T-helper 2 cell treated with Interferon-gamma antibody and Interleukin-4, amounts not matched to agents 100 ng/mL and 5 ng/mL, for 36 hours (primary cell): ENCODE results near the gene TXNRD1. TPM values are rescaled to one million over a fixed set of nuclear protein-coding genes. Genes with fewer than 3 reads are reported as not detected.
"Not testable (repeated sequence)": the region's sequence is repeated elsewhere in the genome, so short reads cannot be mapped to it uniquely, and the experiment has no call there.

Experiments
- intact Hi-C: fragments of 100-400 bp; cut with micrococcal nuclease; formaldehyde crosslinking; loops from one replicate; pipeline ENCODE4 v1.15.1; 2023
- total RNA-seq: library from RNA; stranded (reverse); gene quantifications from 2 replicates; pipeline ENCODE4 v1.2.3, GENCODE V29; 2022

The TXNRD1 gene
- total RNA-seq, 1 donor from 2014 or later = 97.4 TPM

DNA sequence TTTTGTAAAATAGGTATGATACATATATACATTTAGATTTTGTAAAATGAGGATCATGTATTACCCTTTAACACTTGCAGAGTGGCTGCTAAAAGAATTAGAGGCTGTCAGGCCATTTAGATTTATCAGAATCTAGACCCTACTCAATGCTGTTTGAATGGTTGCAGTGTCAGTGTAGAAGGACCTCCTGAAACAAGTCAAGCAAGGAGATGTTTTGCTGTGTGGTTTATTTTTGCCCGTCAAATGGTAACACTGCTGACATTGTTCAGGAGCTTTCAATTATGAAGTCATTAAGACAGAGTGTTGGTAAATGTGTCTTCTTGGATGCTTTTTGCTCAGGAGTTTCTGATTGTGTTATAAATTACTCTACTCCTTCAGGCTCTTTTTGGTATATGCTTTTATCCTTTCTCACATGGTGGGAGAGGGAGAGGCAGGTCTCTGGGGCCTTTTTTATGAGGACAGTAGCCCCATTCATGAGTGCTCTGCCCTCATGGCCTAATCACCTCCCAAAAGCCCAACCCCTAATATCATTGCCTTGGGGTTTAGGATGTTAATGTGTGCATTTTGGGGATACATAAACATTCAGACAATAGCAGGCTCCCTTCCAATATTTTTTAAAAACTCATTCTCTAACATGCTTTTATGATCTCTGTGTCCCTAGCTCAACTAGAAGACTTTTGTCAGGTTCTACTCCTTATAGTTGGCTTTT is 104.5 kb downstream of the TXNRD1 start:
- intact Hi-C loops = no loop called here

DNA sequence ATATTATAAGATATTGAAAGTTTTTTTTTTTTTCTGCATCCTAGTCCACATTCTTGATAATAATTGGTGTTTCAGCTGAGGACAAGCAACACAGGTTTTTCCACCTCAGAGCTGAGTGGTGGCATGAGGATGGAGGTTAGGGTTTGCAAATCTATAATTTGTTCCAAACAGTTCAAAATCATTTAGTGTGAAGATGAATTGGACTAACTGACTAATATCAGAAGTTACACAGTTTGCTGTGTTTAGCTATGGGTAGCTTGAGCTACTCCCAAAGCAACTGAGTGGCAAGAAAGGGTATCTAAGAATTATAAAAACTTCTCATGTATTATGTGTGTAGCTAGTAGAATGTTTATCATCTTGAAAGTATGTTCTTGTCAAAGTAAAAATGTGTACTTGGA is 105.0 kb downstream of the TXNRD1 start:
- intact Hi-C loops = no loop called here

DNA sequence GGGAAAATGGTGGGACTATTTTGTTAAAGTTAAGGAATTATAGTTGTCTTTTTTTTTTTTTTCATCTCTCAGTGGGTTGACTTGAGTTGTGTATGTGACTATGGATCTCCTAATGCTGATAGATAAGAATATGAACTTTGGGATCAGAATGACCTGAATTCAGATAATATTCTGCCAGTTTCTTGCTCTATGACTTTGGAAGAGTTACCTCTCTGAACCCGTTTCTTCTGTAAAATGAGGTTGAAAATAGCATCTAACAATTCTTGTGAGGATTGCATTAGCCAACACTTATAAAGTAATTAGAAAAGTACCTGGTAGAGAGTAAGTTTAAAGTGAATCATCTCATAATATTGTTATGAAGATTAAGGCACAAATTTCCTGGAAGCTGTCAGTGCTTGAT is 106.4 kb downstream of the TXNRD1 start:
- intact Hi-C loops = no loop called here

DNA sequence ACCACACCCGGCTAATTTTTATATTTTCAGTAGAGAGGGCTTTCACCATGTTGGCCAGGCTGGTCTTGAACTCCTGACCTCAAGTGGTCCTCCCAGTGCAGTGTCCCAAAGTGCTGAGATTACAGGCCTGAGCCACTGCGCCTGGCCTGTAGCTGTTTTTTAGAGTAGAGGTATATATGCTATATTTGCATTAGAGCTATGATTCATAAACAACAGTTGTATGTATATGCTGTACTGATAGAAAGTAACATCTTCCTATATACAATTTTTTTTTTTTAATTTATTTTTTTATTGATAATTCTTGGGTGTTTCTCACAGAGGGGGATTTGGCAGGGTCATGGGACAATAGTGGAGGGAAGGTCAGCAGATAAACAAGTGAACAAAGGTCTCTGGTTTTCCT is 107.0 kb downstream of the TXNRD1 start:
- intact Hi-C loops = not testable (repeated sequence)

DNA sequence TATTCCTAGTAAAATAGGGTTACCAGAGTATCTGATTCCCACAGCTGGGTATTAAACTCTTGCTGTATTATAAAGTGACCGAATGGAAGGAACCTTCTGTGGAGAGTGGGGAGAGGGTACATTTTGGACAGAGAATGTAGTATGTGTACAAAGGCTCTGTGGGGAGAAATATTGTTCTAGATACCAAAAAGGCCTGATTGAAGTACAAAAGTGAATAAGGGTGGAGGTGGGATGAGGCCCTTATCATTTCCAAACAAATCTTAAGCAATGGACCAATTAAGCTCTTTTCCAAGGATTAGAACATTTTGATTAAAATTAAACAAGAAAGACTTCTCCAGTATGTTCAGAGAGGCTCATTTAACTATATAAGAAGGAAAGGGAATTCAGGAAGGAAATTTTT is 108.3 kb downstream of the TXNRD1 start:
- intact Hi-C loops = no loop called here

DNA sequence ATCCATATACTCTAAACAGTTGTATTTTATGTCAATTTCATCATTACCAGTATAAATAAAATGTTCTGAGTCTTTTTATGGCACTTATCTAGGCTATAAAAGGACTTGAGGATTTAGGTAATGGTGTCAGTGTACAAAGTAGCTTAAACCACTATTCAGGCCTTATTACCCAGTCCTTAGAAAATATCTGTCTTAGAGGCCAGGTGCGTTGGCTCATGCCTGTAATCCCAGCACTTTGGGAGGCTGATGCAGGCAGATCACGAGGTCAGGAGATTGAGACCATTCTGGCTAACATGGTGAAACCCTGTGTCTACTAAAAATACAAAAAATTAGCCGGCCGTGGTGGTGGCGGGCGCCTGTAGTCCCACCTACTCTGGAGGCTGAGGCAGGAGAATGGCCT is 112.7 kb downstream of the TXNRD1 start:
- intact Hi-C loops = not testable (repeated sequence)

DNA sequence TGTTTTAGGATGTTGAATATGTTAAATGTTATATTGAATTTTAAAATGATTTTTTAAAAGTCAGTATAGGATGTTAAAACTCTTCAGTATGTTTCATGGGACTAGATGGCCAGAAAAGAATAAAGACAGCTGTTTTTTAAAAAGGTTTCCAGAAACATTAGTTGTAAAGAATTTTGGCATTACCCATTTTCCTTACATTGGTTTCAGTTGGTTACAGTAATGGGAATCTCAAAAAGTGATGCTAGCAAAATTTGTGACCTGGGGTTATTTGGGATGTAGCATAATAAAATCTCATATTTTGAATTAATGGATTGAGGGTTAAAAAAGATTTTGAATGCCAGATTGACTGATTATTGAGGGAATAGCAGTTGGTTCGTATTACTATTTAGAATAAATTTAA is 113.2 kb downstream of the TXNRD1 start:
- intact Hi-C loops = no loop called here

DNA sequence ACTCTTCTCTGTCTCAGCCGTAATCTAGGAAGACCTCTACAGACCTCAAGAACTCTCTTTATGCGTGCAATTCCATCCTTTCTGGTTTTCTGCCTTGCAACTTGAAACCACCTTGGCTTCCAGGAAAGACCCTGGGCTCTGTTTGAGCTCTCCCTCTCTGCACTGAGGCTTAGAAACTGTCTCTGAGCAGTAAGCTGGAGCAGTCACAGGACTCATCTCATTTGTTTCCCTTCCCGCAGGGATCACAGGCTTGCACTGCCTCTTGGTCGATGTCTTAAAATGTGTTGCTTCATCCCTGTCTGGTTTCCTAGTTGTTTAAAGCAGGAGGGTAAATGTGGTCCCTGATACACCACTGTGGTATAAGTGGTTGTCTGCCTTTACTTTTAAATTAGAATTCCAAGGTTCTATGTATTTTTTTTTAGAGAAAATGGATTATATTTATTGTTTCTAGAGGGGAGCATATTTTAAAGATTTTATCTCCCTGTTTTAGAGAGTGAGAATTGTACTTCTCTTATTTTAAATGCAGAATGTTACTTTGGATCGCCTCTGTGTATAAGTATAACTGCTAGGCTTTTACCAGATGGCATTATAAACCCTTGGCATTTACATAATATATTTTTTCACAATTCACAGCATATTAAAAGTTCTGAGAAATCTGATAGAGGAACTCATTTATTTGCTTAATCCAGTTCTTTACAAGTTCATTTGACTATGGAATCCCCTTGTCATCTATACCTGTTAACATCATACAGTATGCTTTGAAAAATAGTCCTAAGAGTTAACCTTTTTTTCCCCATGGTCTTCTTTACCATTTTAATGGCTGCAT is 114.3 kb downstream of the TXNRD1 start:
- intact Hi-C loops = no loop called here

DNA sequence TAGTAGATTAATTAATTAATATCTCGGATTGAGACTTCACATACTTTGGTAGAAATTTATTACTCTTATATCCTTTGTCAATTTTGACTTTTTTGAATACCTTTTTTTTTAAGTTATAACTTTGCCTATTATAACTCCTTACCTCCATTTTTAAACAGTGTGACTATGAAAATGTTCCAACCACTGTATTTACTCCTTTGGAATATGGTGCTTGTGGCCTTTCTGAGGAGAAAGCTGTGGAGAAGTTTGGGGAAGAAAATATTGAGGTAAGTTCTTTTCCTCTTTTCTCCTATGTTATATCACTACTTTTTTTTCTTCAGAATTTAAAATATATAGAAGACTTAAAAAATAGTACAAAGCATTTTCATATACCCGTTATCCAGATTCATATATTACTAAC is 115.8 kb downstream of the TXNRD1 start:
- intact Hi-C loops = no loop called here

DNA sequence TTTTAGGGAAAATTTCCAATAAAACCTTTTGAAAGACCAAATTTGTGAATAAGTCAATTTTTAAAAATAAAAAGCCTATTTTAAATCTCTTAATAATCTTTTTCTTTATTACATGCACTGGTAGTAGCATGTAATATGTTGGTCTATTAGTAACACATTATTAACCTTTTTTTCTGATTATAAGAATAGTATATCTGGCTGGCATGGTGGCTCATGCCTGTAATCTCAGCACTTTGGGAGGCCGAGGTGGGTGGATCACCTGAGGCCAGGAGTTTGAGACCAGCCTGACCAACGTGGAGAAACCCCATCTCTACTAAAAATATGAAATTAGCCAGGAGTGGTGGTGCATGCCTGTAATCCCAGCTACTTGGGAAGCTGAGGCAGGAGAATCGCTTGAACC is 116.7 kb downstream of the TXNRD1 start:
- intact Hi-C loops = not testable (repeated sequence)

DNA sequence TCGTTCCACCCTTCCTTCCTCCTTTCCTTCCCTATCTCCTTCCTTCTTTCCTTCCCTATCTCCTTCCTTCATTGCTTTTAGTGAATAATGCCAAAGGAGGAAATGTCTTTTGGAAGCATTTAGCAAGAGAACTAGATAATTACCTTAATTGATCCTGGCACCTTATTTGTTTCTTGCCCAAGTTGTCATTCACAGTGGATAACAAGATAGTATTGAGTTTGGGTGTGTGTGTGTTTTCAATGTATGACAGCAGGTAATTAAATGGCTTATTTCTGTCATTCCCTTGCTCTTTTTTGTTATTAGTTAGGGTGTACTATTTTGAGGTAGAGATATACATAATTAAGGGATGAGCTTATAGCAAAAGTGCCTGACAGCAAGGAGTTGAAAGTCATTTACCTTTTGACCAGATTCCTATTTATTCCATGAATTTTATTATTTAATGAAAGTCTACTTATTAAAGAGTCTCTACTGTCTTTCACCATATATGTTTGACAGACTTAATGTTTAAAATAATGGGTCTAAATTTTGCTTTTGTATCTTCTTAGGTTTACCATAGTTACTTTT is 118.2 kb downstream of the TXNRD1 start:
- intact Hi-C loops = no loop called here

DNA sequence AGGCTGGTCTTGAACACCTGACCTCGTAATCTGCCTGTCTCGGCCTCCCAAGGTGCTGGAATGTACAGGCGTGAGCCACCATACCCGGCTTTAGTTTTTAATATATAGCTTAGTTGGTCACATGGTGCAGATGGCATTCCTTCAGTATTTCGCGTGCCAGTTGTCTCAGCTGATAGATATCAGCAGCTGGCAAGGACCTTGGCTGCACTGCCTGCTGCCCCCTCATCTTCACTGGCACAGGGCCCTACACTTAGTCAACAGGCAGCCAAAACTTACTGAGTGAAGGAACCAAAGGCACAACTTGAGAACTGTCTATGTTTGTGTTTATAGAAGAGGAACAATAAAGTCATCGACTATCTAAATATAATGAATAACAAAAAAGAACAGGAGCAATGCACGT is 119.0 kb downstream of the TXNRD1 start:
- intact Hi-C loops = no loop called here

DNA sequence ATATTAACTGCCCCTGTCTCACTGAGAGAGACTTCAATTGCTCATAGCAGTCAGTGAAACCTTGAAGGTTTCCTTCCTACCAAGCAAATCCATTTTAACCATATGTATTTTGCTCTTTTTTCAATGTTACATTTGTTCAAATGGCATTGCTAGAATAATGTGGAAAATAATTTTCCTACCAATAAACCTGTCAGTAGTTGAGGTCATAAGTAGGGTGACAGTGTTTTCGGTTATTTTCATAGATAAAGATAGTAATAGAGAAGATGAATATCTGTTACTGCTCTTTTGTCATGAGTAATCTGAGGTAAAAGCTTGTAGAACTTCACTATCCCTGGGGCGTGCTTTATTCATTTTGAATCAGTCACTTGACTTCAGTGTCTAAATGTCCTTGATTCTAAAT is 120.5 kb downstream of the TXNRD1 start:
- intact Hi-C loops = no loop called here

DNA sequence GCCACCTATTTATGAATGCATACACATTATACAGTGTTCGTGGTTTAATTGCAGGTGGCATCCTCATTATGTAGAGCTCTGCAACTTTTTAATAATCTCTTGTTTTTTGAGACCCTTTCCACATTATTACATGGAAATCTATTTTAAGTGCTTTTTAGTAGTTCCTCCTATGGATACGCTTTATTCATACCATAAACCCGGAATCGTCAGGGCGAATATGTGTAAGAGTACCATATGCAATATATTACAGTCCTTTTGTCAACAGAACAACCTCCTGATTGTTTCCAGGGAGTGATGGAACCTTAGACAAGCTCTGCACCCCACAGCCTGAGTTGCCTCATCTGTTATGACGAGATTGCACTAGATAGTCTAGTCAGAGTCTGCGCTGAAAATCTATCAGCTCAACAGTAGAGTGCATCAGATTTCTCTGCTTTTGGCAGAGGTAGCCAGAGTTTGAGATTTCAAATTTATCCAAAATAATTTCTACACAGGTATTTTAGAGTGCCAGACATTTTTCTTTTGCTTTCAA is 121.5 kb downstream of the TXNRD1 start:
- intact Hi-C loops = no loop called here

DNA sequence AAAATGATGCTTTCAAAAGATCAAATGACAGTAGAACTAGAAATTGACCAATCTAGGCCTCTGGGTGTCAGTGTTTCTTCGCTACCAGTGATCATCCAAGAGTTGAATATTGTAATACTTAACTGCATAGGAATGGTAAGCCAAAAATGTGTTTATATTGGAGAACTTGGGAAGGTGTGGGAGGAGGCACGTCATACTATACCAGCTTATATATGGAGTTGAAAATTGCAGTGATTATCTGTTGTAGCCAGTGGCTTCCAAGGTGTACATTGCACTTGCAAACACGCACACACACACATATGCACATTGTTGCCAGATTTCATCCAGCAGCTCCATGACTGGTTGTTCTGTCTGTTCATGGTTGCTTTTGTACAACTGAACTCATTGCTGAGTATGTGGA is 124.1 kb downstream of the TXNRD1 start:
- intact Hi-C loops = no loop called here

DNA sequence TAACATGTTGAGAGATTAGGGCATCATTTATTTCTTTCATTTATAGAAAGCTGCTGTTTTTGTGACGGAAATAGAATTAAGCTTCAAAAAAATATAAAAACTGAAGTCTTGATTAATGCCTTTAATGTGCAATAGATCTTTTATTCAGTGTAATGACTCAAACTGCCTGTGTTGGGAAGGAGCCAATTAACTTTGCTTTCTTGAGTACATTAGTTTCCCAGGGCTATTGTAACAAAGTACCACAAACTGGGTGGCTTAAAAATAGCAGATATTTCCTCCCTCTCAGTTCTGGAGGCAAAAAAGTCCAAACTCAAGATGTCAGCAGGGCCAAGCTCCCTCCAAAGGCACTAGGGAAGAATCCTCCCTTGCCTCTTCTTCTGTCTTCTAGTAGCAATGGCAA is 124.6 kb downstream of the TXNRD1 start:
- intact Hi-C loops = no loop called here

DNA sequence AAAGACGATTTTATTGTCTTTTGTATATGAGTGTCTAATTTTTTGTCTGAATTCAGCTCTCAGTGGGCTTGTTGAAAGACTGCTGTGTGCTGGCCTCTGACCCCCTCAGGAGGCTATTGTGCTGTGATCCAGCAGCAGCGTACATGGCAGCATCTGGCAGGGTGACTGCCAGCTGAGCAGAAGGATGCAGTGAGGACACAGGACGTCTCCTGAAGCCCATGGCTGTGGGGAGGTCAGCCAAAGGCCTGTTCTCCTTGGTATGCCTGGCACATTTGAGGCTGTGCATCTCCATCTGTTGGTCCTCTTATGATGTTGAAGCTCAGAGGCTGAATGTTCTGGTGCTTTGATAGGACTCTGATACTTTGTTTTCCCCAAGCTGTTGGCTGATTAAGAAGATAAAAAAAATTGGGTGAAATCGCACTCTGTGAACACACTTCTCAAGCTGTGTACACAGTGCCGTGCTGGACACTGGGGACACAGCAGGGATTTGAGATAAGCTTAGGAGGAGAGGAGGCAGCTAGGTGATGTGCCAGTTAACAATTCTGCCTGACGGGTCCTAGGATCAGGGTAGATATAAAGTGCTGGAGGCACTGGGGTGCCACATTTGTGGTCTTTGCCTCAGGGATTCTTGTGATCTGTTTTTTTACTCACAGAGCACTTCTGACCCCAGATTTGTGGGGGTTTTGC is 125.5 kb downstream of the TXNRD1 start:
- intact Hi-C loops = no loop called here

DNA sequence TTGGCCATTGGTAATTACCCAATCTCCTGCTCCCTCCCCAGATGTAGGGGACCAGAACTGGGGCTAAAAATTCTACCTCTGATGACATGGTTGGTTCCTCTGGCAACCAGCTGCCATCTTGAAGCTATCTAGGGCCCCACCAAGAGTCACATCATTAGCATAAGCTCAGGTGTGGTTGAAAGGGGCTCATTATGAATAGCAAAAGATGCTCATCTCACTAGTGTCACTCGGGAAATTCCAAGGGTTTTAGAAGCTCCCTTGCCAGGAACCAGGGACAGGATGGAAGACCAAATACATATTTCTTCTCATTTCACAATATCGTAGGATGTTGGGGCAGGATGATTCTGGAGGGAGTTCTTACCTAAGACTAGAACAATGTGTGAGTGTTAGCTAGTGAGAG is 126.6 kb downstream of the TXNRD1 start:
- intact Hi-C loops = no loop called here

DNA sequence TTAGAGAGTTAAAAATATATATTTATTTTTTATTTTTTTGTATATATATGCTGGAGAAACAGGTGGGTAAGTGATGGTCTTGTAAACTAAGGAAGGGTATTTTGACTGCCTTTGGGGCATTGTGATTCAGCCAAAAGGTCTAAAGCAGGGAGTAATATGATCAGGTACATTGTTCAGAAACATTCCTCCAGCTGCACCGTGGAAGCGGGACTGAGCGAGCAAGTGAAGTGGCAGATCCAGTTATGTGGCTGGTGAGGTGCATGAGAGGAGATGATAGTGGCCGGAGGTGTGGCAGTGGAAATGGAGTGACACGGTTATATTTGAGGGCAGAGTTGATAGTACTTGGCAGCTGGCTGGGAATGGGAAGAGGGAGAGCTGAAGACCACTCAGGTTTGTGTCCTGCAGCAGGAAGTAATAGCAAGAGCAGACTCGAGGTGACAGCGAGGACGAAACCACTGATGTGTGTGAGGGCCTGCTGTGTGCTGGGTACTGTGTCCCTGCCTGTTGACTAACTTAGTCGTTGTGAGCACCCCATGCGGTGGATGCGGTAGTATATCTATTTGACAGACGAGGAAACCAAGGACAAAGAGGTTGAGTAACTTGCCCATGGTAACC is 127.2 kb downstream of the TXNRD1 start:
- intact Hi-C loops = no loop called here

DNA sequence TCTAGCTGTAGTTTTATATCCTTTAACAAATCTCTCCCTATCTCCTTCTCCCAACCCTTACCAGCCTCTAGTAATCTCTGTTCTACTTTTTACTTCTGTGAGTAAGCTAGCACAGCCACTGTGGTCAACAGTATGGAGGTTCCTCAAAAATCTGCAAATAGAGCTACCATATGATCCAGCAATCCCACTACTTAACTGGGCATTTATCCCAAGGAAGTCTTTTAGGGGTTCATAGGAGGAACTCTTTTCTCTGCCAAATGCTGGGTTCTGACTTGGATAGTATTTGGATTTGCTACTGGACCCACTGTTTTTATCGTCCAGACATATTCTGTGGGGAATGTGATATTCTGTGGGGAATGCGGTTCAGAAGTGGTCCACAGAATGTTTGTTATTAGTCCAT is 129.1 kb downstream of the TXNRD1 start:
- intact Hi-C loops = no loop called here
